Sigmoid colon (tissue), 7 donors: ENCODE measurements around the gene KIAA1217. TPM values are rescaled to one million over a fixed set of nuclear protein-coding genes. Genes with fewer than 3 reads are reported as not detected.

Experiments
- DNase-seq: peaks from one replicate; pipeline ENCODE4 v3.0.0-alpha.2; 2019
- H3K27ac ChIP-seq, 4 donors: fragments of 200-600 bp; sonication (generic); one replicate each; pipeline ENCODE4 v1.5.1; 2016 to 2019; ENCODE audit warnings: mild to moderate bottlenecking in 1 of 4
- H3K27me3 ChIP-seq, 3 donors: fragments of 200-600 bp; sonication (generic); one replicate each; pipeline ENCODE4 v1.5.1; 2019; ENCODE audit warnings: mild to moderate bottlenecking in 1 of 3
- H3K36me3 ChIP-seq, 4 donors: fragments of 200-600 bp; sonication (generic); one replicate each; pipeline ENCODE4 v1.5.1; 2016 to 2019
- H3K4me1 ChIP-seq, 4 donors: fragments of 200-600 bp; sonication (generic); one replicate each; pipeline ENCODE4 v1.5.1; 2017 to 2019
- H3K4me3 ChIP-seq, 4 donors: fragments of 200-600 bp; sonication (generic); one replicate each; pipeline ENCODE4 v1.5.1; 2017 to 2019; ENCODE audit warnings: mild to moderate bottlenecking in 2 of 4, moderate library complexity in 1 of 4
- H3K9me3 ChIP-seq, 4 donors: fragments of 200-600 bp in 3 of 4; sonication (generic) in 3 of 4; one replicate each; pipeline versions ENCODE4 v1.5.1 to v1.6.1; 2013 to 2019
- EP300 ChIP-seq, 4 donors: sonication (generic); formaldehyde crosslinking; IDR thresholded peaks; one replicate each; pipeline ENCODE4 v1.6.1; 2017; ENCODE audit warnings: antibody characterized with exemption in 4 of 4
- POLR2A ChIP-seq, 2 donors: fragments of 450-650 bp; IDR thresholded peaks; one replicate each; pipeline ENCODE4 v1.6.1; 2016; ENCODE audit warnings: antibody characterized with exemption in 2 of 2, mild to moderate bottlenecking in 2 of 2, moderate library complexity in 2 of 2
- POLR2AphosphoS5 ChIP-seq, 4 donors: sonication (generic); formaldehyde crosslinking; IDR thresholded peaks; one replicate each; pipeline ENCODE4 v1.6.1; 2017; ENCODE audit warnings: antibody characterized with exemption in 4 of 4
- WGBS, 2 donors: extraction: QIAGEN DNeasy Blood & Tissue Kit; methylation state at CpG; one replicate each; pipeline ENCODE4 v1.1.7; 2013; 5-methylcytosine and 5-hydroxymethylcytosine counted together
- intact Hi-C: fragments of 100-400 bp; cut with DNase I; formaldehyde crosslinking; loops from one replicate; pipeline ENCODE4 v1.15.1; 2023
- polyA plus RNA-seq, 3 donors: library from polyadenylated mRNA; stranded (reverse); fragments of 200-250 nt; gene quantifications; one replicate each; pipeline ENCODE4 v1.2.3, GENCODE V29; 2013
- total RNA-seq, 4 donors: library from RNA; depleted of rRNA; stranded (reverse); fragments of >200 nt; gene quantifications; one replicate each; pipeline ENCODE4 v1.1.0, GENCODE V29; 2016
- TF ChIP-seq, protein P1 (sequence below), 4 experiments: fragments of 450-650 bp in 3 of 4; fragments of 200-600 bp in 1 of 4; IDR thresholded peaks; one replicate each; pipeline ENCODE4 v1.5.1; 2016 to 2019; ENCODE audit warnings: antibody characterized with exemption in 4 of 4, mild to moderate bottlenecking in 3 of 4, moderate library complexity in 2 of 4
- donor health status: healthy with polysubstance abuse.
- donor health status: Bipolar disorder and iron deficiency.
- donor health status: healthy.

The KIAA1217 gene
- total and polyA plus RNA-seq, 7 donors, result 7.6 to 31.9 (median 15.0) TPM

DNA sequence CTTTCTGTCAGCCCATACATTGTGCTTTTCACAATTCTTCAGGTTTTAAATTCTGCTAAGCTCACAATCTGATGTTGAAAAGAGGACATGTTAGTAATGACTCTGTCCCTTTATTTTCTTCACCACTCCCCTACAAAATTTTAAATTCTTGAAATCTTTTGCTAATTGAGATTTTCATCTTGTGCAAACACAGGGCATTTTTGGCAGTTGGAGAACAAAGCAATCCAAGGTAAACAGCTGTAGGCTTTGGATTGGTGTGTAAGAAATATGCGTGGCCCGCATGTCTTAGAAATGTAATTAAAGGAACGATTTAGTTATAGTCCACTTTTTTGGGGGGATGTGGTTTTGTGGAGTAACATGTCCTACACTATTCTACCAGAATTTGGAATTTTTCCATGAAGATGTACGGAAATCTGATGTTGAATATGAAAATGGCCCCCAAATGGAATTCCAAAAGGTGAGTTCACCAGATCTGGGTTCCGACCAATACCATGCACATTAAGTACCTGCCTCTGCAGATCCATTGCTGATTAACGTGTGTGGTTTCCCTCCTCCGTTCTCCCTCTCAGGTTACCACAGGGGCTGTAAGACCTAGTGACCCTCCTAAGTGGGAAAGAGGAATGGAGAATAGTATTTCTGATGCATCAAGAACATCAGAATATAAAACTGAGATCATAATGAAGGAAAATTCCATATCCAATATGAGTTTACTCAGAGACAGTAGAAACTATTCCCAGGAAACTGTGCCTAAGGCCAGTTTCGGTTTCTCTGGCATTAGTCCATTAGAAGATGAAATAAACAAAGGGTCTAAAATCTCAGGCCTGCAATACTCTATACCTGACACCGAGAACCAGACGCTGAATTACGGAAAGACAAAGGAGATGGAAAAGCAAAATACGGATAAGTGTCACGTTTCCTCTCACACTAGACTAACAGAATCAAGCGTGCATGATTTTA lies 333.7 kb downstream of the KIAA1217 start:
- no peak for DNase-seq

DNA sequence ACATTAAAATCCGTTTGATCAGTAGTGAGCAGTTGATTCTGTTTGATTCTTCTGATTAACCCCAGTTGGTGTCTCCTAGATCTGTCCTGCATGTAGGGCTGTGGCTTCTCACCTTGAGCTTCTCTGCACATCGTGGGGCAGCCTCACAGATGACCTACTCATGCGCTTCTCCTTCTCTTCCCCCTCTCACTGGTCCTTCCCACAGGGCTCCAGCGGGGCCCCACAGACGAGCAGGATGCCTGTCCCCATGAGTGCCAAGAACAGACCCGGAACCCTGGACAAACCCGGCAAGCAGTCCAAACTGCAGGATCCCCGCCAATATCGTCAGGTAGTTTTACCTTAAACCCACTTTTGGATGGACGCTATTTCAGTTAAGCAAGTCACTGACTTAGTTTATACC lies 335.8 kb downstream of the KIAA1217 start:
- WGBS, 2 donors, result 94 to 96% methylated on average over 10 of the region's 10 CpGs
- no peak overlapping the region for H3K27ac ChIP-seq
- H3K4me3 ChIP-seq, result no peak overlapping the region
- no peaks in the 10 kb centered on the region for H3K4me1 ChIP-seq
- intact Hi-C loops, result no loop called here
- no peak for DNase-seq
- no peaks in the 10 kb centered on the region for H3K27me3 ChIP-seq
- H3K9me3 ChIP-seq, result no peaks in the 10 kb centered on the region
- peaks cover 0 to 10% (median 0%) of the 10 kb centered on the region in 4 donors for H3K36me3 ChIP-seq
- TF ChIP-seq POLR2AphosphoS5 (IDR thresholded peaks at IDR 0.05), result no peak
- TF ChIP-seq POLR2A (IDR thresholded peaks at IDR 0.05), result no peak
- TF ChIP-seq, protein P1, sequence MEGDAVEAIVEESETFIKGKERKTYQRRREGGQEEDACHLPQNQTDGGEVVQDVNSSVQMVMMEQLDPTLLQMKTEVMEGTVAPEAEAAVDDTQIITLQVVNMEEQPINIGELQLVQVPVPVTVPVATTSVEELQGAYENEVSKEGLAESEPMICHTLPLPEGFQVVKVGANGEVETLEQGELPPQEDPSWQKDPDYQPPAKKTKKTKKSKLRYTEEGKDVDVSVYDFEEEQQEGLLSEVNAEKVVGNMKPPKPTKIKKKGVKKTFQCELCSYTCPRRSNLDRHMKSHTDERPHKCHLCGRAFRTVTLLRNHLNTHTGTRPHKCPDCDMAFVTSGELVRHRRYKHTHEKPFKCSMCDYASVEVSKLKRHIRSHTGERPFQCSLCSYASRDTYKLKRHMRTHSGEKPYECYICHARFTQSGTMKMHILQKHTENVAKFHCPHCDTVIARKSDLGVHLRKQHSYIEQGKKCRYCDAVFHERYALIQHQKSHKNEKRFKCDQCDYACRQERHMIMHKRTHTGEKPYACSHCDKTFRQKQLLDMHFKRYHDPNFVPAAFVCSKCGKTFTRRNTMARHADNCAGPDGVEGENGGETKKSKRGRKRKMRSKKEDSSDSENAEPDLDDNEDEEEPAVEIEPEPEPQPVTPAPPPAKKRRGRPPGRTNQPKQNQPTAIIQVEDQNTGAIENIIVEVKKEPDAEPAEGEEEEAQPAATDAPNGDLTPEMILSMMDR (IDR thresholded peaks at IDR 0.05), result no peak
- TF ChIP-seq EP300 (IDR thresholded peaks at IDR 0.05), result no peak

More for the DNA sequence above, 333.7 kb downstream of the KIAA1217 start:
- no peaks in the 10 kb centered on the region for H3K9me3 ChIP-seq
- intact Hi-C loops, result no loop called here
- no peak overlapping the region for H3K4me3 ChIP-seq
- no peaks in the 10 kb centered on the region for H3K27me3 ChIP-seq
- TF ChIP-seq POLR2A (IDR thresholded peaks at IDR 0.05) (no peak), EP300 (IDR thresholded peaks at IDR 0.05) (no peak), POLR2AphosphoS5 (IDR thresholded peaks at IDR 0.05) (no peak)
- TF ChIP-seq, protein P1 (IDR thresholded peaks at IDR 0.05), result no peak
- 92 to 94% methylated on average over 14 of the region's 14 CpGs for WGBS, 2 donors
- no peak overlapping the region for H3K27ac ChIP-seq
- H3K36me3 ChIP-seq, result peaks cover 0 to 18% (median 0%) of the 10 kb centered on the region in 4 donors
- H3K4me1 ChIP-seq, result no peaks in the 10 kb centered on the region

DNA sequence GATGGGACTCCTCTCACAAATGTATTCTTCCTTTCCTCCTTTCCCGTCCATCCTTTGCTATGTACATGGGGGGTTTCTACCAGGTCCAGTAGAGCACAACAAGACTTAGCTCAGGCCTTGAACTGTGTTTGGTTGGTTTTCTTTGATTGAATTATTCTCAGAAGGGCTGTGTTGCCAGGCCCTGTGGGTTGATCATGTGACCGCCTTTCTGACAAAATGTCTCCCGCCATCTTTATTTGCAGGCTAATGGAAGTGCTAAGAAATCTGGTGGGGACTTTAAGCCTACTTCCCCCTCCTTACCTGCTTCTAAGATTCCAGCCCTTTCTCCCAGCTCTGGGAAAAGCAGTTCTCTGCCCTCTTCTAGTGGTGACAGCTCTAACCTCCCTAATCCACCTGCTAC lies 336.6 kb downstream of the KIAA1217 start:
- intact Hi-C loops, result no loop called here
- no peak for DNase-seq
- peaks cover 0 to 8% (median 0%) of the 10 kb centered on the region in 4 donors for H3K36me3 ChIP-seq
- no peak overlapping the region for H3K27ac ChIP-seq
- 90 to 96% methylated on average over 3 of the region's 3 CpGs for WGBS, 2 donors
- no peaks in the 10 kb centered on the region for H3K9me3 ChIP-seq
- no peaks in the 10 kb centered on the region for H3K27me3 ChIP-seq
- TF ChIP-seq POLR2A (IDR thresholded peaks at IDR 0.05) (no peak), EP300 (IDR thresholded peaks at IDR 0.05) (no peak), POLR2AphosphoS5 (IDR thresholded peaks at IDR 0.05) (no peak)
- TF ChIP-seq, protein P1 (IDR thresholded peaks at IDR 0.05), result no peak
- H3K4me1 ChIP-seq, result no peaks in the 10 kb centered on the region
- H3K4me3 ChIP-seq, result no peak overlapping the region

DNA sequence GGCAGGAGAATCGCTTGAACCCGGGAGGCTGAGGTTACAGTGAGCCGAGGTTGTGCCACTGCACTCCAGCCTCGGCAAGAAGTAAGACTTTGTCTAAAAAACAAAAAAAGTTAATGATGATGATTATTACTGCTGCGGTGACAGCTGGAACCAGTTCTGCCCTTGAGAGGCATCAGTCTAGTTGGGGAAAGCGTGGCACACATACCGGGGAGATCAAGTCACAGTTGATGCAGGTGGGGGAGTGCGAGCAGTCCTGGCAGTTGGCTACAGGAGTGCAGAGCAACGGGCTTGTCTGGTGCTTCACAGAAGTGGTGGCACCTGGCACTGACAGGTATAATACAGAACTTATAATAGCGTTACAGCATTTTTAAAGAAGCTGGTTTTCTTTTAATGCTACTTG lies 341.7 kb downstream of the KIAA1217 start:
- TF ChIP-seq POLR2A (IDR thresholded peaks at IDR 0.05), result no peak
- TF ChIP-seq EP300 (IDR thresholded peaks at IDR 0.05), result no peak
- TF ChIP-seq, protein P1 (IDR thresholded peaks at IDR 0.05), result no peak
- no peak for TF ChIP-seq POLR2AphosphoS5 (IDR thresholded peaks at IDR 0.05)
- Histone ChIP-seq H3K27me3 (peaks cover 0 to 4% (median 0%) of the 10 kb centered on the region in 3 donors), H3K36me3 (no peaks in the 10 kb centered on the region), H3K4me1 (no peaks in the 10 kb centered on the region), H3K9me3 (no peaks in the 10 kb centered on the region), H3K27ac (no peak overlapping the region), H3K4me3 (no peak overlapping the region)
- 83% methylated on average over 10 of the region's 10 CpGs for WGBS, 2 donors
- intact Hi-C loops, result no loop called here
- DNase-seq, result no peak
